ENCODE results near the gene TENT4A.

The TENT4A gene

DNA sequence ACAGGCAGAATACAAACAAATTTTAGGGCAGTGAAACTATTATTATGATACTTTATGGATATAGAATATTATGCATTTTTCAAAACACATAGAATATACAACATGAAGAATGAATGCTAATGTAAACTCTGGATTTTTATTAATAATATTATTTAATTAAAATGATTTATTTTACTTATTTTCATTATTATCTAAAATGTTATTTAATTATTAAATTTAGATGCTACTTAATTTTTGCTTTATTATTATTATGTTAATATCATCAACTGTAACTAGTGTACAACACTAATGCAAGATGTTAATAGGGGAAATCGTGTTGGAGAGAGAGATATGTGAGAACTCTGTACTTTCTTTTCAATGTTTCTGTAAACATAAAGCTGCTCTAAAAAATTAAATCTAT is 39.3 kb upstream of the TENT4A start:
- Histone ChIP-seq H3K36me3 (ENCODE audit: control insufficient read depth, insufficient read depth, low read length) (peaks cover 2% of the 10 kb centered on the region), H2AK5ac (ENCODE audit: low read length) (no peak overlapping the region), H3K79me1 (ENCODE audit: low read length) (no peaks in the 10 kb centered on the region), H3K56ac (ENCODE audit: low read length) (no peak overlapping the region), H3K27ac (ENCODE audit: low read depth, low read length) (no peak overlapping the region), H3K4me2 (ENCODE audit: low read length) (no peak overlapping the region), H3K18ac (ENCODE audit: low read length) (no peak overlapping the region), H3K23ac (ENCODE audit: low read length) (no peak overlapping the region), H3K4ac (ENCODE audit: low read depth, low read length) (no peak overlapping the region), H3K27me3 (ENCODE audit: insufficient read depth, low read length, poor library complexity) (no peaks in the 10 kb centered on the region), H2BK15ac (replicated peaks; ENCODE audit: low read depth) (no peak overlapping the region), H3K9ac (ENCODE audit: low read length) (no peak overlapping the region), H4K8ac (ENCODE audit: low read depth, low read length) (no peak overlapping the region), H4K5ac (ENCODE audit: low read length) (no peak overlapping the region), H2BK120ac (ENCODE audit: low read depth, low read length) (no peak overlapping the region), H3K79me2 (ENCODE audit: control insufficient read depth, insufficient read depth, low read length) (no peaks in the 10 kb centered on the region), H3K4me1 (ENCODE audit: control insufficient read depth, low read depth, low read length) (no peaks in the 10 kb centered on the region), H3K4me3 (ENCODE audit: low read length) (no peak overlapping the region), H2BK5ac (ENCODE audit: low read length) (no peak overlapping the region)
- DNase-seq = no peak
- no CpG with 5 or more reads among the region's 1 CpG for WGBS (ENCODE audit: extremely low coverage, insufficient coverage, low lambda C conversion rate)

DNA sequence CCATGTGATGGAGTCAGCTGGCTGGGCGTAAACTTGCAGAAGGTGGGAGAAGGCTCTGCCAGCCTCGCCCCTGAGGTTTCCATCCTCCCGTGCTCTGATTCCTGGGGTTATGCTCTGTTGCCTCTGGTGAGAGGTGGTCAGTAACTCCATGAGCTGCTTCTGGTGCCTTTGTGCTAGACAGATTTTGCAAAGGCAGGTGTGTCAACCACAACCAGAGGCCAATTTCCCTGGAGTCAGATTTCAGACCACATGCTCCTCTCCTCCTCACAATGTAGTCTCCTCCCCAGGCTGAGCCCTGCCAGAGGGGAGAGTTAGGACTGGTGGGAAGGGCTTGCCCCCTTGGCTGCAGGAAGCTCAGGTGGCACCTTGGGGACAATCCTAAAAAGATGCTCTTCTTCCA is 38.8 kb upstream of the TENT4A start:
- no peak overlapping the region for H4K5ac ChIP-seq (ENCODE audit: low read length)
- H2BK15ac ChIP-seq (replicated peaks; ENCODE audit: low read depth) = no peak overlapping the region
- no peak overlapping the region for H3K4me2 ChIP-seq (ENCODE audit: low read length)
- no peak overlapping the region for H3K56ac ChIP-seq (ENCODE audit: low read length)
- H3K79me2 ChIP-seq (ENCODE audit: control insufficient read depth, insufficient read depth, low read length) = no peaks in the 10 kb centered on the region
- no peak overlapping the region for H3K4me3 ChIP-seq (ENCODE audit: low read length)
- no peak overlapping the region for H2AK5ac ChIP-seq (ENCODE audit: low read length)
- no peak overlapping the region for H4K8ac ChIP-seq (ENCODE audit: low read depth, low read length)
- no peaks in the 10 kb centered on the region for H3K27me3 ChIP-seq (ENCODE audit: insufficient read depth, low read length, poor library complexity)
- no peak overlapping the region for H2BK120ac ChIP-seq (ENCODE audit: low read depth, low read length)
- H3K23ac ChIP-seq (ENCODE audit: low read length) = no peak overlapping the region
- H3K18ac ChIP-seq (ENCODE audit: low read length) = no peak overlapping the region
- no peak overlapping the region for H3K4ac ChIP-seq (ENCODE audit: low read depth, low read length)
- H3K4me1 ChIP-seq (ENCODE audit: control insufficient read depth, low read depth, low read length) = no peaks in the 10 kb centered on the region
- H3K27ac ChIP-seq (ENCODE audit: low read depth, low read length) = no peak overlapping the region
- no peak overlapping the region for H2BK5ac ChIP-seq (ENCODE audit: low read length)
- no peak overlapping the region for H3K9ac ChIP-seq (ENCODE audit: low read length)
- WGBS (ENCODE audit: extremely low coverage, insufficient coverage, low lambda C conversion rate) = no CpG with 5 or more reads among the region's 3 CpGs
- no peaks in the 10 kb centered on the region for H3K79me1 ChIP-seq (ENCODE audit: low read length)
- peaks cover 2% of the 10 kb centered on the region for H3K36me3 ChIP-seq (ENCODE audit: control insufficient read depth, insufficient read depth, low read length)
- DNase-seq = no peak

DNA sequence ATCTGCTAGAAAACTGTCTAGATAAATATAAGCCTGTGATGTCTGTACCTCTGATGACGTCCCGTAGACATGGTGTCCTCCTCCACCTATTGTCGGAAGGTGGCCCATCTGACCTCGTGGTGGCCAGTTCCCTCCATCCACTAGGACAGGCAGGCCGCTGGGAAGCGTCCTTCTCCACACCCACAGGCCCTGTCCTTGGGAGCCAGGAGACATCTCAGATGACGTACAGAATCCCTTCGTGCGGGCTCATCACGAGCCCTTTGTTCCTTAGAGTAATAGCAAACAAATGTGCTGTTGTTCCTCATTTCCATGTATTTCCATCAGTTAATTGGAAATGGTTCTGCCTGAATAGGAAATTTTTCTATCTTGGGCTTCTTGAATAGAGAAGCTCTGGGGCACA is 38.3 kb upstream of the TENT4A start:
- Histone ChIP-seq H3K9ac (ENCODE audit: low read length) (no peak overlapping the region), H3K27me3 (ENCODE audit: insufficient read depth, low read length, poor library complexity) (no peaks in the 10 kb centered on the region), H2BK5ac (ENCODE audit: low read length) (no peak overlapping the region), H3K4me2 (ENCODE audit: low read length) (no peak overlapping the region), H3K79me2 (ENCODE audit: control insufficient read depth, insufficient read depth, low read length) (no peaks in the 10 kb centered on the region), H3K4ac (ENCODE audit: low read depth, low read length) (no peak overlapping the region), H2AK5ac (ENCODE audit: low read length) (no peak overlapping the region), H3K23ac (ENCODE audit: low read length) (no peak overlapping the region), H3K36me3 (ENCODE audit: control insufficient read depth, insufficient read depth, low read length) (peaks cover 2% of the 10 kb centered on the region), H4K5ac (ENCODE audit: low read length) (no peak overlapping the region), H3K27ac (ENCODE audit: low read depth, low read length) (no peak overlapping the region), H3K4me3 (ENCODE audit: low read length) (no peak overlapping the region), H3K18ac (ENCODE audit: low read length) (no peak overlapping the region), H2BK120ac (ENCODE audit: low read depth, low read length) (no peak overlapping the region), H3K79me1 (ENCODE audit: low read length) (no peaks in the 10 kb centered on the region), H3K56ac (ENCODE audit: low read length) (no peak overlapping the region), H3K4me1 (ENCODE audit: control insufficient read depth, low read depth, low read length) (no peaks in the 10 kb centered on the region), H4K8ac (ENCODE audit: low read depth, low read length) (no peak overlapping the region), H2BK15ac (replicated peaks; ENCODE audit: low read depth) (no peak overlapping the region)
- no peak for DNase-seq
- WGBS (ENCODE audit: extremely low coverage, insufficient coverage, low lambda C conversion rate) = no CpG with 5 or more reads among the region's 10 CpGs

DNA sequence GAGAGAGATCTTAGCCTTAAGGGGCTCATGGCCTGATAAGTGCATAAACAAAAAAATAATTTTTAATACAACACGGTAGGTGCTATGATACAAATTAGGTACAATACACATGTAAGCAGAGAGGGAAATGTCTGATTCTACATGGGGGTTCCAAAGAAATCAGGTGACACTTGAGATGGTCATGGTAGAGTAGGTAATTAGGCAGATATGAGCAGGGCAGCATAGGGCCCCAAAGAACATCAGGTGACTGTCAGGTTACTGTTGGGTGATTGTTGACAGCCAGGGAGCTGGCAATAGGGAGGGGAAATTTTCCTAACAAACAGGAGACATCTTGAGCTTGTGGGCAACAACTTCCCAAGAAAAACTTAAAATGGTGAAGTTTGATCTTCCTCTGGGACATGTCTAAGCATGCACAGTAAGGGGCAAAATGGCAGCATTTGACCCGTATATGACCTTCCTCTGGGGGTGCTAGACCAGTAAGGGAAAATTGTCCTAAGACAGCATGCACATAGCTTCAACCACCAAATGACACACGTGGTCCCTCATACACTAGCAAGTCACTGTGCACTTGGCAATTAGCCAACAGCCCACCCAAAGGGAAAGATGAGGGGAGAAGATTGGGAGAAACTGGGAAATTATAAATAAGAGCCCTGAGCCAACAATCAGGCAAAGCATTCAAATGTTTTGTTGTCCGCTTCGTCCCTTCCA is 37.3 kb upstream of the TENT4A start:
- H2AK5ac ChIP-seq (ENCODE audit: low read length) = no peak overlapping the region
- no CpG with 5 or more reads among the region's 5 CpGs for WGBS (ENCODE audit: extremely low coverage, insufficient coverage, low lambda C conversion rate)
- no peaks in the 10 kb centered on the region for H3K79me2 ChIP-seq (ENCODE audit: control insufficient read depth, insufficient read depth, low read length)
- no peak overlapping the region for H2BK5ac ChIP-seq (ENCODE audit: low read length)
- no peak overlapping the region for H3K23ac ChIP-seq (ENCODE audit: low read length)
- no peaks in the 10 kb centered on the region for H3K36me3 ChIP-seq (ENCODE audit: control insufficient read depth, insufficient read depth, low read length)
- no peak overlapping the region for H3K4ac ChIP-seq (ENCODE audit: low read depth, low read length)
- no peak overlapping the region for H4K5ac ChIP-seq (ENCODE audit: low read length)
- H3K4me2 ChIP-seq (ENCODE audit: low read length) = no peak overlapping the region
- no peak for DNase-seq
- H2BK120ac ChIP-seq (ENCODE audit: low read depth, low read length) = no peak overlapping the region
- H3K27ac ChIP-seq (ENCODE audit: low read depth, low read length) = no peak overlapping the region
- H3K18ac ChIP-seq (ENCODE audit: low read length) = no peak overlapping the region
- H3K4me3 ChIP-seq (ENCODE audit: low read length) = no peak overlapping the region
- no peak overlapping the region for H3K56ac ChIP-seq (ENCODE audit: low read length)
- H3K9ac ChIP-seq (ENCODE audit: low read length) = no peak overlapping the region
- H2BK15ac ChIP-seq (replicated peaks; ENCODE audit: low read depth) = no peak overlapping the region
- H3K79me1 ChIP-seq (ENCODE audit: low read length) = no peaks in the 10 kb centered on the region
- H4K8ac ChIP-seq (ENCODE audit: low read depth, low read length) = no peak overlapping the region
- no peaks in the 10 kb centered on the region for H3K4me1 ChIP-seq (ENCODE audit: control insufficient read depth, low read depth, low read length)
- H3K27me3 ChIP-seq (ENCODE audit: insufficient read depth, low read length, poor library complexity) = no peaks in the 10 kb centered on the region

DNA sequence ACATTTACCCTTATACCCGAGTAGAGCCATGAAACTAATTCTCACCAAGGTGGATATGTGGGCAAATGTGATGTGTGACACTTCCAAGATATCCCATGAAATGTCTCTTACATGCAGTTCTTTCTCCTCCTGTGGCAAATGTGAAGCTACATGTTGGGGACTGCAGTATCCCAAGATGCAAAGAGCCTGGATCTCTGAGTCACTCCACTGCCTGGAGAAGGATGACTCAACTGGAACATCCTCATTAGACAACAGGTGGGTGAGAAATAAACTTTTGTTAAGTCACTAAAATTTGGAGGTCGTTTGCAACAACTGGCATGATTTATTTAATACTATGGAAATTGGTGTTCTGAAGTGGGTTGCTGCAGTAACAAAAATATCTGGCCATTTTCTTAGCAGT is 36.5 kb upstream of the TENT4A start:
- Histone ChIP-seq H3K79me2 (ENCODE audit: control insufficient read depth, insufficient read depth, low read length) (no peaks in the 10 kb centered on the region), H3K27ac (ENCODE audit: low read depth, low read length) (no peak overlapping the region), H3K18ac (ENCODE audit: low read length) (no peak overlapping the region), H3K36me3 (ENCODE audit: control insufficient read depth, insufficient read depth, low read length) (no peaks in the 10 kb centered on the region), H2BK120ac (ENCODE audit: low read depth, low read length) (no peak overlapping the region), H4K5ac (ENCODE audit: low read length) (no peak overlapping the region), H3K27me3 (ENCODE audit: insufficient read depth, low read length, poor library complexity) (no peaks in the 10 kb centered on the region), H3K4ac (ENCODE audit: low read depth, low read length) (no peak overlapping the region), H3K79me1 (ENCODE audit: low read length) (no peaks in the 10 kb centered on the region), H3K9ac (ENCODE audit: low read length) (no peak overlapping the region), H2BK15ac (replicated peaks; ENCODE audit: low read depth) (no peak overlapping the region), H4K8ac (ENCODE audit: low read depth, low read length) (no peak overlapping the region), H3K56ac (ENCODE audit: low read length) (no peak overlapping the region), H3K4me1 (ENCODE audit: control insufficient read depth, low read depth, low read length) (no peaks in the 10 kb centered on the region), H2AK5ac (ENCODE audit: low read length) (no peak overlapping the region), H3K23ac (ENCODE audit: low read length) (no peak overlapping the region), H3K4me2 (ENCODE audit: low read length) (no peak overlapping the region), H2BK5ac (ENCODE audit: low read length) (no peak overlapping the region), H3K4me3 (ENCODE audit: low read length) (no peak overlapping the region)
- no peak for DNase-seq
- no CpG with 5 or more reads among the region's 2 CpGs for WGBS (ENCODE audit: extremely low coverage, insufficient coverage, low lambda C conversion rate)

DNA sequence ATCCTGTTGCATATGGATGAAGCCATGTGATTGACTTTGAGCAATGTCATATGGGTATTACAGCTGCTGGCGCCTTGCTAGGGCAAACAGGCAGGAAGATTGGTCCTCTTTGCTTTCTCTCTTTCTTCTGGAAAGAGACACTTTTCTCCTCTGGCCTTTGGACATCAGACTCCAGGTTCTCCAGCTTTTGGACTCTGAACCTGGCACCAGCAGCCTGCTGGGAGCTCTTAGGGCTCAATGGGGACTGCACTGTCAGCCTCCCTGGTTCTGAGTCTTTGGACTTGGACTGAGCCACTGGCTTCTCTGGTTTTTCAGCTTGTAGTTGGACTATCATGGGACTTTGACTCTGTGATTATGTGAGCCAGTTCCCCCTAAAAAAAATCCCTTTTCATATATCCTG is 34.8 kb upstream of the TENT4A start:
- Histone ChIP-seq H3K9ac (ENCODE audit: low read length) (no peak overlapping the region), H3K4ac (ENCODE audit: low read depth, low read length) (no peak overlapping the region), H3K4me1 (ENCODE audit: control insufficient read depth, low read depth, low read length) (no peaks in the 10 kb centered on the region), H3K27me3 (ENCODE audit: insufficient read depth, low read length, poor library complexity) (no peaks in the 10 kb centered on the region), H2AK5ac (ENCODE audit: low read length) (no peak overlapping the region), H3K56ac (ENCODE audit: low read length) (no peak overlapping the region), H4K8ac (ENCODE audit: low read depth, low read length) (no peak overlapping the region), H4K5ac (ENCODE audit: low read length) (no peak overlapping the region), H3K18ac (ENCODE audit: low read length) (no peak overlapping the region), H3K4me3 (ENCODE audit: low read length) (no peak overlapping the region), H3K79me1 (ENCODE audit: low read length) (no peaks in the 10 kb centered on the region), H3K27ac (ENCODE audit: low read depth, low read length) (no peak overlapping the region), H3K23ac (ENCODE audit: low read length) (no peak overlapping the region), H3K4me2 (ENCODE audit: low read length) (no peak overlapping the region), H3K36me3 (ENCODE audit: control insufficient read depth, insufficient read depth, low read length) (no peaks in the 10 kb centered on the region), H3K79me2 (ENCODE audit: control insufficient read depth, insufficient read depth, low read length) (no peaks in the 10 kb centered on the region), H2BK120ac (ENCODE audit: low read depth, low read length) (no peak overlapping the region), H2BK15ac (replicated peaks; ENCODE audit: low read depth) (no peak overlapping the region), H2BK5ac (ENCODE audit: low read length) (no peak overlapping the region)
- WGBS (ENCODE audit: extremely low coverage, insufficient coverage, low lambda C conversion rate) = no CpG with 5 or more reads among the region's 1 CpG
- no peak for DNase-seq

All from mesendoderm (in vitro differentiated cells).